ENCODE measurements around the gene DAGLA.

DNA sequence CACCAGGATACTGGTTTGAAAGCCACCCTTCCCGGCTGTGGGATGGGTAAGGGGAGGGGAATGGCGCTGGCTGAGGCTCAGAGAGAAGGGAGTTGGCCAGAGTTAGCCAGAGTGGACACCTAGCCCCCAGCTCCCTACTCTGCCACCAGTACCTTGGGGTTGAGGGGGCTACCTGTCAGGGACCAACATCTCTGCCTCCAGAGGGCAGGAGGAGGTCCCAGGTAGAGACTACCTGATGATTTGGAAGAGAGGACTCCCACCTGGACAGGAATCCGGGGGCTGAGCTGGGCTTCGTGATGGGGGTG is 75.9 kb downstream of the DAGLA start:
- TF ChIP-seq, protein P1, sequence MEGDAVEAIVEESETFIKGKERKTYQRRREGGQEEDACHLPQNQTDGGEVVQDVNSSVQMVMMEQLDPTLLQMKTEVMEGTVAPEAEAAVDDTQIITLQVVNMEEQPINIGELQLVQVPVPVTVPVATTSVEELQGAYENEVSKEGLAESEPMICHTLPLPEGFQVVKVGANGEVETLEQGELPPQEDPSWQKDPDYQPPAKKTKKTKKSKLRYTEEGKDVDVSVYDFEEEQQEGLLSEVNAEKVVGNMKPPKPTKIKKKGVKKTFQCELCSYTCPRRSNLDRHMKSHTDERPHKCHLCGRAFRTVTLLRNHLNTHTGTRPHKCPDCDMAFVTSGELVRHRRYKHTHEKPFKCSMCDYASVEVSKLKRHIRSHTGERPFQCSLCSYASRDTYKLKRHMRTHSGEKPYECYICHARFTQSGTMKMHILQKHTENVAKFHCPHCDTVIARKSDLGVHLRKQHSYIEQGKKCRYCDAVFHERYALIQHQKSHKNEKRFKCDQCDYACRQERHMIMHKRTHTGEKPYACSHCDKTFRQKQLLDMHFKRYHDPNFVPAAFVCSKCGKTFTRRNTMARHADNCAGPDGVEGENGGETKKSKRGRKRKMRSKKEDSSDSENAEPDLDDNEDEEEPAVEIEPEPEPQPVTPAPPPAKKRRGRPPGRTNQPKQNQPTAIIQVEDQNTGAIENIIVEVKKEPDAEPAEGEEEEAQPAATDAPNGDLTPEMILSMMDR (IDR thresholded peaks at IDR 0.05) = no peak
- no peak for TF ChIP-seq POLR2A (IDR thresholded peaks at IDR 0.05)
